Thyroid gland (tissue), 4 donors: ENCODE data around the gene STEAP1B. TPM values are rescaled to one million over a fixed set of nuclear protein-coding genes. Genes with fewer than 3 reads are reported as not detected.
"Not testable (repeated sequence)": the region's sequence is repeated elsewhere in the genome, so short reads cannot be mapped to it uniquely, and the experiment has no call there.

Source experiments
- DNase-seq, 2 donors: peaks; one replicate each; pipeline ENCODE4 v3.0.0-alpha.2; 2019
- H3K27ac ChIP-seq, 3 donors: fragments of 200-600 bp; sonication (generic); 1 replicate in 2 of 3; 2 replicates in 1 of 3; pipeline ENCODE4 v1.5.1; 2016 to 2019; ENCODE audit warnings: mild to moderate bottlenecking in 1 of 3, moderate library complexity in 1 of 3
- H3K27me3 ChIP-seq: fragments of 200-600 bp; sonication (generic); one replicate; pipeline ENCODE4 v1.5.1; 2019
- H3K36me3 ChIP-seq, 2 donors: fragments of 200-600 bp; sonication (generic); one replicate each; pipeline ENCODE4 v1.5.1; 2016 to 2019
- H3K4me1 ChIP-seq, 2 donors: fragments of 200-600 bp; sonication (generic); one replicate each; pipeline ENCODE4 v1.5.1; 2017 to 2019
- H3K4me3 ChIP-seq, 3 donors: fragments of 200-600 bp; sonication (generic); replicated peaks in 1 of 3; 1 replicate in 2 of 3; 2 replicates in 1 of 3; pipeline ENCODE4 v1.5.1; 2016; ENCODE audit warnings: mild to moderate bottlenecking in 1 of 3
- H3K9me3 ChIP-seq: fragments of 200-600 bp; sonication (generic); one replicate; pipeline ENCODE4 v1.5.1; 2017
- CTCF ChIP-seq, 6 experiments: fragments of 200-600 bp in 3 of 6; fragments of 450-650 bp in 3 of 6; sonication (generic) in 3 of 6; IDR thresholded peaks; one replicate each; pipeline ENCODE4 v1.5.1; 2016 to 2019; ENCODE audit warnings: antibody characterized with exemption in 6 of 6, mild to moderate bottlenecking in 2 of 6, inconsistent platforms in 1 of 6, moderate library complexity in 1 of 6
- POLR2A ChIP-seq, 2 donors: fragments of 450-650 bp; IDR thresholded peaks; one replicate each; pipeline ENCODE4 v1.6.1; 2017; ENCODE audit warnings: antibody characterized with exemption in 2 of 2, mild to moderate bottlenecking in 2 of 2, moderate library complexity in 1 of 2
- WGBS, 2 donors: methylation state at CpG; one replicate each; pipeline ENCODE4 v1.1.5; 2017; 5-methylcytosine and 5-hydroxymethylcytosine counted together
- intact Hi-C: fragments of 100-400 bp; cut with DNase I; formaldehyde crosslinking; loops from one replicate; pipeline ENCODE4 v1.15.1; 2023
- total RNA-seq, 4 donors: library from RNA; depleted of rRNA; stranded (reverse); fragments of >200 nt; gene quantifications; one replicate each; pipeline ENCODE4 v1.2.3, GENCODE V29; 2016

Gene STEAP1B
- total RNA-seq, 4 donors from 2014 or later, result 0.33 to 0.40 TPM; not detected in 2

- no peak for DNase-seq
- Histone ChIP-seq H3K4me3 (no peak overlapping the region), H3K27me3 (no peaks in the 10 kb centered on the region), H3K4me1 (peaks cover 0 to 15% of the 10 kb centered on the region in 2 donors), H3K9me3 (no peaks in the 10 kb centered on the region), H3K36me3 (no peaks in the 10 kb centered on the region), H3K27ac (no peak overlapping the region)
- intact Hi-C loops, result no loop called here
- 72% methylated on average over 7 of the region's 7 CpGs for WGBS, 2 donors
- TF ChIP-seq CTCF (IDR thresholded peaks at IDR 0.05) (no peak), POLR2A (IDR thresholded peaks at IDR 0.05) (no peak)
Observed at GRCh38 chr7:22443370-22444180, 56.4 kb downstream of the STEAP1B start.

DNA sequence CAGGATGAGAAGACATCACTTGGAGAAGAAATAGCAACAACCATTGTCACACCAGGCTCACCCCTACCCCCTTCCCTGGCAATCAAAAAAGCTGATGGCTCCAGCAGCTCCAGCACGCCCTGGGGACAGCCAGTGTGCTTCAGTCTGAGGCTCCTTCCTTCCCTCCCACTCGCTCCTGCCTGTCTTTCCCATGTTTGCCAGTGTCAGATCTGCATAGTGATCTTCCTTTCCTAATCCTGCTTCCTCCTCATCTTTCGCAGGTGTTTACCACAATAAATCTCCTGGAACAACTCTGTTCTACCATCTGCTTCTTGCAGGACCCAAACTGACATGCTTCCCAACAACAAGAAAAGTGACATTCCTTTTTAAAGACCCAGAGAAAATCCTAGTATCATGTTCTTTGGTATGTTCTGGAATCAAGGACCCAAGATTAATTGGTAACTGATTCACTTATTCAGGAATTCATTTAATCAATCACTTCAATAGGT is 57.1 kb downstream of the STEAP1B start:
- Histone ChIP-seq H3K27ac (no peak overlapping the region), H3K36me3 (no peaks in the 10 kb centered on the region), H3K27me3 (no peaks in the 10 kb centered on the region), H3K4me1 (peaks cover 0 to 15% of the 10 kb centered on the region in 2 donors), H3K4me3 (no peak overlapping the region), H3K9me3 (no peaks in the 10 kb centered on the region)
- intact Hi-C loops, result no loop called here
- TF ChIP-seq CTCF (IDR thresholded peaks at IDR 0.05), result no peak
- TF ChIP-seq POLR2A (IDR thresholded peaks at IDR 0.05), result no peak
- DNase-seq, result no peak
- WGBS, 2 donors, result 82 to 83% methylated on average over 3 of the region's 3 CpGs

DNA sequence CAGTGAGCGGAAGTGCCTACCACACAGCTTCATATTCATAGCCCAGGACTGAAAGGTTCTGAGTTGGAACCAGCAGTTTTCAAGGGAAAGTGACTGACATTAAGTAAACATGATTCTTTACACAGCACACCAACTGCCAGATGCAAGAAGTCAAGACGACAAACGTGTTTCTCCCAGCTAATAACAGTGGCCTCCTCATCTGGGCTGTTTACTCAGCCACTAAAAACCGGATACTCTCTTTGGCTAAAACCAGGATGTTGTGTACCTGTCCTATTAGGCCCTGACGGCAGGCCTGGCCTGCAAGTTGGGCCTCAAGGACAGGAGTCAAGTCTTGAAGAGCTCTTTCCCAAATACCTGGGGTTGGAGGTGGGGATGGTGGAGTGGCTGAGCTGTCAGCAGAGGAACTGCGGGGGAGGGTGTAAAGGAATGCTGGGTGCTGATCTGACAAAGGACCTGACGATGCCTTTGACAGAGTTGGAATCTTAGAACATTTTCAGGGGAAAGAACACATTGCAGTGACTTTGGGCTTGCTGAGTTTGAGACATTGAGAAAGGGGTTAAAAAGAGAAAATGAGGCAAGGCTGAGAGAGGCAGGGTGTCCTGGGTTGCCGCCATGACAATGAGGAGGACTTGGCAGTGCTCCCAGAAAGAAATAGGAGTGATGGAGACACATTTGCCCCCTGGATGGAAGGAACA is 57.7 kb downstream of the STEAP1B start:
- H3K36me3 ChIP-seq, result no peaks in the 10 kb centered on the region
- intact Hi-C loops, result no loop called here
- no peak for TF ChIP-seq POLR2A (IDR thresholded peaks at IDR 0.05)
- no peak for TF ChIP-seq CTCF (IDR thresholded peaks at IDR 0.05)
- H3K4me1 ChIP-seq, result peaks cover 0 to 15% of the 10 kb centered on the region in 2 donors
- H3K4me3 ChIP-seq, result no peak overlapping the region
- peak; percentile 42 to 77 for DNase-seq
- no peaks in the 10 kb centered on the region for H3K27me3 ChIP-seq
- H3K9me3 ChIP-seq, result no peaks in the 10 kb centered on the region
- WGBS, 2 donors, result 31 to 60% methylated on average over 8 of the region's 8 CpGs
- H3K27ac ChIP-seq, result no peak overlapping the region

GRCh38 chr7:22441157-22441556 is 58.8 kb downstream of the STEAP1B start:
- no peak overlapping the region for H3K4me3 ChIP-seq
- no peak overlapping the region for H3K27ac ChIP-seq
- intact Hi-C loops, result no loop called here
- WGBS, 2 donors, result 92 to 94% methylated on average over 3 of the region's 3 CpGs
- TF ChIP-seq POLR2A (IDR thresholded peaks at IDR 0.05), result no peak
- H3K4me1 ChIP-seq, result peaks cover 0 to 15% of the 10 kb centered on the region in 2 donors
- H3K9me3 ChIP-seq, result no peaks in the 10 kb centered on the region
- H3K36me3 ChIP-seq, result no peaks in the 10 kb centered on the region
- no peak for DNase-seq
- no peaks in the 10 kb centered on the region for H3K27me3 ChIP-seq

GRCh38 chr7:22438994-22439393 is 61.0 kb downstream of the STEAP1B start:
- DNase-seq, result no peak
- H3K4me1 ChIP-seq, result peaks cover 0 to 4% of the 10 kb centered on the region in 2 donors
- H3K9me3 ChIP-seq, result no peaks in the 10 kb centered on the region
- 88 to 92% methylated on average over 3 of the region's 3 CpGs for WGBS, 2 donors
- no peak overlapping the region for H3K27ac ChIP-seq
- intact Hi-C loops, result no loop called here
- no peaks in the 10 kb centered on the region for H3K27me3 ChIP-seq
- TF ChIP-seq CTCF (IDR thresholded peaks at IDR 0.05), result no peak
- H3K4me3 ChIP-seq, result no peak overlapping the region
- no peaks in the 10 kb centered on the region for H3K36me3 ChIP-seq

DNA sequence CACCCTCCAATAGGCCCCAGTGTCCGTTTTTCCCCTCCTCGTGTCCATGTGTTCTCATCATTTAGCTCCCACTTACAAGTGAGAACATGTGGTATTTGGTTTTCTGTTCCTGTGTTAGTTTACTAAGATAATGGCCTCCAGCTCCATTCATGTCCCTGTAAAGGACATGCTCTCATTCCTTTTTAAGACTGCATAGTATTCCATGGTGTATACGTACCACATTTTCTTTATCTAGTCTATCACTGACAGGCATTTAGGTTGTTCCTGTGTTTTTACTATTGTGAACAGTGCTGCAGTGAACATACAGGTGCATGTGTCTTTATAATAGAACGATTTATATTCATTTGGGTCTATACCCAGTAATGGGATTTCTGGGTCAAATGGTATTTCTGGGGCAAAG is 63.4 kb downstream of the STEAP1B start:
- DNase-seq, intact Hi-C loops, H3K27me3 ChIP-seq, H3K36me3 ChIP-seq, H3K27ac ChIP-seq, H3K4me3 ChIP-seq, H3K4me1 ChIP-seq, H3K9me3 ChIP-seq: not testable (repeated sequence)
- 94 to 96% methylated on average over 4 of the region's 4 CpGs for WGBS, 2 donors
